Glomerular visceral epithelial cell (primary cell): ENCODE results near the gene GTSE1.

Experiments used
- DNase-seq: peaks from one replicate; pipeline ENCODE4 v3.0.0-alpha.2; 2016; ENCODE audit errors: extremely low spot score

GTSE1 gene

DNA sequence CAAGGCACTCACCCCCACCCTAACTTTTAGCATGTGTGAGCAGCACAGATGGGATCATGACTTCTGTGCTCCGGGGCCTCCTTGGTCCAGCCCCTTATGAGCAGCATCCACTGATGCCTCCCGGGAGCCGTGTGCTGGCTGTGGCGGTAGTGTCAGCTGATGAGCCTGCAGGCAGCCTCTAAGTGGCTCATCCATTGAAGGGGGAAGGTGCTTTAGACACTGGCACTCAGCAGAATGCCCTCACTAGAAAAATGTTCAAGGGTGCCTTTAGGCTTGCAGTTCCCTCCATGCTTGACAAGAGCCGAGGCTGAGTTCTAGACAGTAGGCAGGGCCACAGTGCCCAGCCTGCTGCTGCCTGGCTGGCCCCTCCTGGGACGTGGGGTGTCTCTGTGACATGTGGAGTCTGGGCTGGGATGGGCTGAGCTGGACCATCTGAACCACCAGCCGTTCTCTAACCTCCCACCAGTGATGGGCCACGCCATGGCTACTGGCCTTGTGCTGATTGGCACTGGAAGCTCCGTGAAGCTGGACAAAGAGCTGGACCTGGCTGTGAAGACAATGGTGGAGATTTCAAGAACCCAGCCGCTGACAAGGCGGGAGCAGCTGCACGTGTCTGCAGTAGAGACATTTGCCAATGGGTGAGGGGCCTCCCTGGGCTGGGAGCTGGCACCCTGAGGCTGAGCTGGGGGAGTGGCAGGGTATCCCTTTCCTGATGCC lies 23.1 kb upstream of the GTSE1 start:
- no peak for DNase-seq

DNA sequence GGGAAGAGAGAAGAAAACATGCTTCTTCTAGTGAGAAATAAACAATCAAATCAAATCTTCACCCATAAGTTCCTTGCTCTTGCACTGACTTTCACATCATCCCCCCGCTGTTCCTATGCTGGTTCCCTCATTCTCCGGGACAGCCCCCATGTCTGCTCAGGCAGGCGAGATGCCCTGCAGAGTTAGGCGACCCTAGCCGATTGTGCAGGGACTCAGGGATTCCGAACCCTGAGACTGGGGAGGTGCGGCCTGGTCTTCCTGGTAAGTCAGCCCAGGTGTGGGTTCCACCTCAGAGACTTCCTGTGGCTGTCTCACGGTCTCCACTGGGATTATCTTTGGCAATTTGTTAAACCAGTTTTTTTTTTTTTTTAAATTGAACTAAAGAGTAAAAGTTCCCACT lies 22.3 kb upstream of the GTSE1 start:
- no peak for DNase-seq

DNA sequence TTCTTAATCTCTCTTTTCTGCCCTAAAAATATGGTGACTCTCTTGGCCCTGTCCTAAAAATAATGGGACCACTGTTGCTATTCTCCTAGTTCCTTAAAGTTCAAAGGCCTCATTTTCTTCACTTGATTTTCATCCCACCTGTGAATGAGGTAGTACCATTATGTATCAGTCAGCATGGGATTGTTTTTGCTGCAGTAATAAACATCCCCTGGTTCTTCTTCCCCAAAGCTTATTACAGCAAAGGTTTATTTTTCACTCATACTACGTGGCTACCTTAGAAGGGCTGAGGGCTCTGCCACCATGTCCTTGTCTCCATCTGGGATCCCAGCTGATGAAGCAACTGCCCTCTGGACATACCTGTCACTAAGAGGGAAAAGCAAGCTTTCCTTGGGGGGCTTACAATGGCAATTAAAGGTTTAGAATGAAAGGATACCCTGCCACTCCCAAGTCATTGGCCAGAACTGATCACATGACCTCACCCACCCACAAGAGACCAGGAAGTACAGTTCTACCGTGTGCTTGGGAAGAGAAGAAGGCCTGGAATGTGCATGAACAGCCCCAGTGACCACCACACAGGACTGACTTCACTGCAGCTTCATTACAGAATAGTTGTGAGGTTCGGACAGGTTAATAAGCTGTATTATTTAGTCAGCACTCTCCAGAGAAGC lies 21.1 kb upstream of the GTSE1 start:
- DNase-seq: no peak

DNA sequence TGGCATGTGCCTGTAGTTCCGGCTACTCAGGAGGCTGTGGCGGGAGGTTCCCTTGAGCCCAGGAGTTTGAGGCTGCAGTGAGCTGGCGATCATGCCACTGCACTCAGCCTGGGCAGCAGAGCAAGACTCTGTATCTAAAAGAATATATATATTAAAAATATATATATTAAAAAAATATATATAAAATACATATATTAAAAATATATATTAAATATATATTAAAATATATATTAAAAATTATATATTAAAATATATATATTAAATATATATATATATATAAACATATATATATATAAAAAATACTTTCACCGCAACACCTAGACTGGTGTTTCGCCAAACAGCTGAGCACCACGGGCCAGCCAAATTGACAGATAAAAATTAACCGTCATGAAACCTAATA lies 20.1 kb upstream of the GTSE1 start:
- no peak for DNase-seq

DNA sequence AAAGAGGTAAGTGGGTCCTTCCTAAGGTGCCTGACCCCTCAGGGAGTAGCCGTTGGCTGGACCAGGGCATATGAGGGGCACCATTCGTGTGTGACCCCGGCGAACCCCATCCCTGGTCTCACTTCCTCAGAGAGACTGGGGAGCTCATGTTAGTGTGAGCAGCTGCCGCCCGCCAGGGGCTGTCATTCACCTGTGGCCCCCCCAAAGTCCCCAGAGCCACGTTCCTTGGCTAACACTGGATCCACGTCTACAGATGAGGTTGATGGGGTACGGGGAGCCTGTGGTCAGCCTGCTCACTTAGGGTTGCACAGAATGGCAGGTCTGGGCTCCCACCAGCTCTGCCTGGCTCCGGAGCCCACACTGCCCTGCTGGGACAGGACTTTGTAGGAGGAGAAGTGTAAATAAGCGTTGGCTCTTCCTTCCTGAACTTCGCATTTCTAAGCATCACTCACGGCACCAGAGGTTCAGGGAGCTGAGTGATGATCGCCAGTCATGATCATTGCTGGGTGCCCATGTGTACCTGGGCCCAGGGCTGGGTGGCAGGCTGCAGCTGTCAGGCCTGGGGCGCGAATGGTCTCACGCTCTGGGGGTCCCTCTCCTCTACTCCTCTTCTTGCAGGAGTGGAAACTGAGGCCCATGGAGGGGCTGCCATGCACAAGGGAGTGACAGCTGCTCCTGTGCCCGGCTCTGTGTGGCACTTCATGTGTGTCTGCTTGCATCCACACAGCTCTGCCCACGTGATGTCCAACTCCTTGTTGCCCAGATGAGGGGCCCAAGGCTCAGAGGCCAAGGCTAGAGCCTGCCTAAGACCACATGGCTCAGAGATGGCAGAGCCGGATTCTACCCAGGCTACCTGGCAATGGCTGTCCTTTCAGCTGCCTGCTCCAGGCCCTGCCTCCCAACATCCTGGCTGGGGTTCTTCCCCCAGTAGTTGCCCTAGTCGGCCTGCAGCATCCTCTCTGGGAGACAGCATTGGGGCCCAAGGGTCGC lies 17.7 kb upstream of the GTSE1 start:
- DNase-seq: no peak

DNA sequence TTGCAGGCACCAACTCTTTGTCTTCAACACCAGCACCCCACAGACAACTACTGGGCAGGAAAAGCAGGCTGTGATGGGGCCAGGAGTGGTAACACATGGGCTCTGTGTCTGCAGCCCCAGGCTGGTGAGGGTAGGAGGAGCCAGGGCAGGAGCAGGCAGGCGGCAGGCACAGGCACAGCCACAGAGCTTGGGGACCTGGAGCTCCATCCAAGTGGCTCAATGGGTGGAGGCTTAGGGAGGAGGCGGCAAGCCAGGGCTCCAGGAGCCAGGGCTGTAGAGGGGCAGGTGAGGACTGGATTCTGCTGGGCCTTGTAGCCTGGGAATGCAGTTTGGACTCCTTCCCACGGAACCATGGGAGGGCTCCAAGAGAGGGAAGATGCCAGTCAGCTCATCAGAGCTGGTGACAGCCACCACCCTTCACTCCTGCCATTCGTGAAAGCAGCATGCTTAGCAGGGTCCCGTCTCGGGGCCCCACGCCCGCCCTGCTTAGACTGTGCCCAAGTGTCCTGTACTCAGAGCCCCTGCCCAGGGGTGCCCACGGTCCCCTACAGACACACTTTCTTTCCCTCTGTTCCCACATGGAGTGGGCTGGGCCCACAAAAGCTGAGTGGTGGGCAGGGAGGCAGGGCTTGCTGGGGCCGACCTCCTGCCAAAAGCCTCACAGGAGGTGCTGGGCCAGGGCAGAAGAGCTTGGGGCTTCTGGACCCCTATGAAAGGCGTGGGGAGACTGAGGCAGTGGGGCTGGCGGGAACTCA lies 16.4 kb upstream of the GTSE1 start:
- no peak for DNase-seq

DNA sequence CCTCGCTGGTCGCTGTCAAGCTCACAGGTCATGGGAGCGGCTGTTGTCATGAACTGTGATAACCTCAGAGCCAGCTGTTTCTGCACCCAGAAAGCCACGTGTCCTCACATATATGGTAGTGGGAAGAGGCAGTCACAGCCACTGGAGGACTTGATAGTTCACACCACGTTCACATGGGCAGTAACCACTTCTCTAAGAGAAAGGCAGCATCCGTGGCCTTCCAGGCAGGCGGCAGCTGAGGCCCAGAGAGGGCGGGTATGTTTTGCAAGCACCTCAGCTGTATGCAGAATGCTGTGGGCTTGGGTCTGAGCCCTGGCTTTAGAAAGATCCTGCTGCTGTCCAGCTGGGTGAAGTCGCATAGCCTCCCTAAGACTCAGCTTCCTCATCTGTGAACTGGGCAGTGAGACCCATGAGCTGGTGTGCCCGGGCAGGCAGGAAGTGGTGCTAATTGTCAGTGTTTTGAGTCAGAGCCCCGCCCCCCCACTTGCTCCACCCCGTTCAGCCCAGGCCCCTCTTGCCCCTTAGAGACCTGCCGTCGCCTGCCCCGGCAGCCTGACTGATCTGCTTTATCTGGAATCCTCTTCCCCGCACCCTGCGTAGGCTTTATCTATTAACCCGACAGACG lies 15.6 kb upstream of the GTSE1 start:
- no peak for DNase-seq

DNA sequence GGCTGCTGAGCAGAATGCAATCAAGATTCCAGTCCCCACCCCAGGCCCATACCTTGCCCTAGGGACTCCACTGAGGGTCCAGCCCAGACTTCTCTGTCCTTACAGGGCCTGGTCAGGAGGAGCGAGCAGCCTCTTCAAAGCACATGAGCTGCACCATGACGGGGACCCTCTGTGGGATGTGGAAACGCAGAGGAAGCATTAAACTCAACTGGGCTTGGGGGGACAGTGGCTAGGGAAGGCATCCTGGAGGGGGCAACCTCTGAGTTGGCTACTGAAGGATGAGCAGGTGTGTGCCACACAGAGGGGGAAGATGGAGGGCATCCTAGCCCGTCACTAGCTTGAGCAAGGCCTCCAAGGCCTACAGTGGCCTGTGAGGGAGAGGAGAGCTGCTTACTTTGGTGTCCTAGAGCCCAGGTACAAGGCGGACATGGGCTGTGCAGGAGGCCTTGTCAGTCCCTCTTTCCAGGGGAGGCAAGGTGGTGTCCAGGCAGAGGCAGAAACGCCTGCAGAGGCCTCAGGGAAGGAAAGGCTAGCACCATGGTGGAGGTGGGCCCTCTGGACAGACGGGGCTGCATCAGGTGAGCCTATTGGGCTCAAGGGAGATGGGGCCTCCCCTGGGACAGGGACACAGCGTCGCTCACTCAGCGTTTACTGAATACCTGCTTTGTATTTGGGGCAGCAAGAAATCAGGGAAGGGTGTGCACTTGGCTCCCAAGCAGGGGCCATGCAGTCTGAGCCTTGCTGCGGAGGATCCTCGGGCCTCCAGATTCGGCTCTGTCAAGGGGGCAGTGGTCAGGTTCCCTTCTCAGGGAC lies 14.6 kb upstream of the GTSE1 start:
- no peak for DNase-seq

DNA sequence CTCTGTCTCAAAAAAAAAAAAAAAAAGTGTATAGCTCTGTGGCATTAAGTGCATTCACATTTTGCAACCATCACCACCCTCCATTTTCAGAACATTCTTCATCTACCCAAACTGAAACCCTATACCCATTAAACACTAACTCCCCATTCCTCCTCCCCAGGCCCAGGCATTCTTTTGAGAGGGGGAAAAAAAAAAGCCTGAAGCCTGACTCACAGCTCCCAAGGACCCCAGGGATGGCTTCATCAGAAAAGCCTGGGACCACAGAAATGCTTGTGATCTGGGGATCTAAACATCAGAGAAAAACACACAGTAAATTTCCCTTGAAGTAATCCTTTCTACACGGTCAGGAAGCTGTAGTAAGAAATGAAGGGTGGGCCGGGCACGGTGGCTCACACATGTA lies 10.7 kb upstream of the GTSE1 start:
- DNase-seq: no peak

DNA sequence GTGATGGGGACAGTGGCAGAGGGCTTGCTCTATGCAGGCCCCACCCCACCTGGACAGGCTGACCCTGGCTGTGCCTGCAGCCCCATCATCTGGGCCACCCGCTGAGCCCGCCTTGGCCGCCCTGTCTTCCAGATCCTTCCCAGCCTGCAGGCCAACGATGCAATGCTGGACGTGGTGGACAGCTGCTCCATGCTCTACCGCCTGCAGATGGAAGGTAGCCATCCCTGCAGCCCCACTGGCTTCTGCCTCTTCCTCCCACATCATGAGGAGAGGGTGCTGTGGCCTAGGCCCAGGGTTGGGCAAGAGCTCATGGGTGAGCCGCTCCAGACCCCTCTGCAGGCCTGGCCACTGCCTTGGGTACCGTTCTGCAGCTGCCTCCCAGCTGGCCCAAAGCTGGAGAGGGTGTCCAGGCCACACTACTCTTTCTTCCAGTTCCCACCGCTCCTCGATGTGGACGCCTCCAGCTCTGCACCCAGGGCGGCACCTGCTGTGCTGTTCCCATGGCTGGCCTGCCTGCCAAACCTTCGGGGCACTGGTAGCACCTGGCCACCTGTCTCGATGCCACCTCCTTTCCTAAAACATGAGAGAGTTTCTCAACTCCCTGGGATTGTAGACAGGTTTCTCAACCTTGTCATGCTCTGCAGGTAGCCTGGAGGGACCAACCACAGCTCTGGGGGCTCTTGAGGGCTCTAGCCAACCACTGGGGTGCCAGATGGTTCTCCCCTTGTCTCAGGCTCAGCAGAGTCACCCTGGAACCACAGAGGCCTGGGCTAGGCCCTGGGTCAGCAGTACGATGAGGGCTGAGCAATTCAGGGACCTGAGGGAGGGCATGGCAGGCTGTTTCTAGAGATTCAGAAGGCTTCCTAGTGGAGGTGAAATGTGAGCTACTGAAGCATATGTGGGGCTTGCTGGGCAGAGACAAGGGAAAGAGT lies 9.5 kb upstream of the GTSE1 start:
- DNase-seq: no peak

DNA sequence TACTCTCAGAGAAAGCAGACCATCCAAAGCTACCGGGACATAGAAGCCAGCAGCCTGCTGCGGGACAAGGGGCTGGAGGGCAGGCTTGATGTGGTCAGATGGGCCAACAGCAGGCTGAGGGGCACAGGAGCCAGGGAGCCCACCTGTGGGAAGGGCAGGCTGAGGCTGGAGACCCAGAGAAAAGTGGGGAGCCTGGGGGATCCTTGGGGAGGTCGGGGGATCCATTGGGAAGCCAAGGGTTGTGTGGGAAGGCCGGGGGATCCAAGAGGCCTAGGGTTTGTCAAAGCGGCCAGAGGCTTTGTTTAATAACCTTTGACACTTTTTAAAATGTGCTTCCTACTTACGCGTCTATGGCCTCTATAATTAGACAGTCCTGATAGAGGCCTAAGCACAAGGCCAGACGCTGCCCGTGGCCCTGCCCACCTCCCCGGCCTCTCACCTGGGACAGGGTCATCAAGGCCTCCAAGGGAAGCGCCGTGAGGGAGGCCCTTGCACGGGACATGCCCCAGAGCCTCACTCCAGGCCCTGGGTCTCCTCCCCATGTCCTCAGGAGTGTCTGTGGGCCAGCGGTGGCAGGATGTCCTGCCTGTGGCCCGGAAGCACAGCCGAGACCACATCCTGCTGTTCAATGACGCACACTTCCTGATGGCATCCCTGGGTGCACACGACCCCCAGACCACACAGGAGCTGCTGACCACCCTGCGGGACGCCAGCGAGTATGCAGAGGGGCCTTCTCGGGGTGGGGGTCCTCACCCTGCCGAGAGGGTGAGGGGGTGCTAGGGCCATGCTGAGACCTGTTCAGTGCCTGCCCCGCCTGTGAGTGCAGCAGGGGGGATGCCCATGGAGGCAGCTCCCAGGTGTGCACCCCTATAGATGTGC lies 8.6 kb upstream of the GTSE1 start:
- no peak for DNase-seq

DNA sequence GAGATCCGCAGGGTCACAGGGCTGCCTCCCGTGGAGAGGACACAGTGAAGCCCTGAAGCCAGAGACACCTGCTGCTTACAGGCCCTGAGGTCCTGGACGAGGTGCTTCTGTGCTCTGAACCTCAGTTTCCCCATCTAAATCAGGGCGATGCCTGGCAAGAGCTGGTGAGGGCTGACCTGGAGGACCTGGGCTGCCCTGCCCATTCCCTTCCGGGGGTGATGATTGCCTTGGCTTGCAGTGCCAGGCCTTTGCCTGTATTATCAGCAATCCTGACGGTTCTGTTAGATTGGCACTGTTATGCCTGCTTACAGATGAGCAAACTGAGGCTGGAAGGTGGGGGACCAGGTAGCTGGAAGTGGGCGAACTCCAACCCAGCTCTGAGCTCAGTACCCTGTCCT lies 7.8 kb upstream of the GTSE1 start:
- no peak for DNase-seq

DNA sequence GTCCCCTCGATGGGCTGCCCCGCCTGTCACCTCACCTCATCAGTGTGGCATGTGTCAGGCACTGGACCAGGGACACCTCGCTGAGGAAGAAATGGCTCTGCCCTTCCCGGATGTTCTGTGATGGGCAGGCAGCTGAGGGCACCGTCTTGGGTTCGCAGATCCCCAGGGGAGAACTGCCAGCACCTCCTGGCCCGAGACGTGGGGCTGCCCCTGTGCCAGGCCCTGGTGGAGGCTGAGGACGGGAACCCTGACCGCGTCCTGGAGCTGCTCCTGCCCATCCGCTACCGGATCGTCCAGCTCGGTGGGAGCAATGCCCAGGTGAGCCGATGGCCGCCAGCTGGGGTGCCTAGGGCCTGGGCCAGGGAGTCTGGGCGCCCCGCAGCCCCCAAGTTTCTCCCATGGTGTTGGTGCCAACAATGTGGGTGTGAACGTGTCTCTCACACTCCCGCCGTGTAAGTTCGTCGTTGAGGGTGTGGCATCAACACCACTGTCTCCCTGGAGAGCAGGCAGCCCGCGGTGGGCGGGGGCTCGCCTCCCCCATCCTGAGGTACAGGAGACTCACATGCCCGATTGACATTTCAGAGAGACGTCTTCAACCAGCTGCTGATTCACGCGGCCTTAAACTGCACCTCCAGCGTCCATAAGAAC lies 7.3 kb upstream of the GTSE1 start:
- DNase-seq: no peak

DNA sequence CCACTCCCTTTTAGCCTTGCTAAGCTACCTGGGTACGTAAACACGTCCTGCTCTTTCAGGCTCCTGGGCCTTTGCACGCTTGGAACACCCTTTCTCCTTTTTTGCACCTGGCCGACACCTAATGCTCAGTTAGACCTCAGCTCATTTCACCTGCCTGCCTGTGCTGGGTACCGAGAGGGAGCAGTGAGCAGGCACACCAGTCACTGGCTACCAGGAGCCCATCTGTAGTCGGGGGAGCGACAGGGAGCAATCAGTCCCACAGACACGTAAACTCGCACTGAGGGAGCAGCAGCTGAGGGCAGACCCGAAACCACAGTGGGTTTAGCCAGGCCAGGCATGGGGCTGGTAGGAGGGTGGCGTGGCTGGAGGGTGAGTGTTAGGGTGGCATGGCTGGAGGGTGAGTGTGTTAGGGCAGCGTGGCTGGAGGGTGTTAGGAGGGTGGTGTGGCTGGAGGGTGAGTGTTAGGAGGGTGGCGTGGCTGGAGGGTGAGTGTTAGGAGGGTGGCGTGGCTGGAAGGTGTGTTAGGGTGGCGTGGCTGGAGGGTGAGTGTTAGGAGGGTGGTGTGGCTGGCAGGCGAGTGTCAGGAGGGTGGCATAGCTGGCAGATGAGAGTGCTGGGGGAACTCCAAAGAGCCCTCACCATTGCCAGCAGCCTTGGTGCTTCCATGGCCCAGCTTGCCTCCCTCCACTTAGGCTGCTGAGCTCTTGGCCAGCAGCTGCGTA lies 6.4 kb upstream of the GTSE1 start:
- no peak for DNase-seq

DNA sequence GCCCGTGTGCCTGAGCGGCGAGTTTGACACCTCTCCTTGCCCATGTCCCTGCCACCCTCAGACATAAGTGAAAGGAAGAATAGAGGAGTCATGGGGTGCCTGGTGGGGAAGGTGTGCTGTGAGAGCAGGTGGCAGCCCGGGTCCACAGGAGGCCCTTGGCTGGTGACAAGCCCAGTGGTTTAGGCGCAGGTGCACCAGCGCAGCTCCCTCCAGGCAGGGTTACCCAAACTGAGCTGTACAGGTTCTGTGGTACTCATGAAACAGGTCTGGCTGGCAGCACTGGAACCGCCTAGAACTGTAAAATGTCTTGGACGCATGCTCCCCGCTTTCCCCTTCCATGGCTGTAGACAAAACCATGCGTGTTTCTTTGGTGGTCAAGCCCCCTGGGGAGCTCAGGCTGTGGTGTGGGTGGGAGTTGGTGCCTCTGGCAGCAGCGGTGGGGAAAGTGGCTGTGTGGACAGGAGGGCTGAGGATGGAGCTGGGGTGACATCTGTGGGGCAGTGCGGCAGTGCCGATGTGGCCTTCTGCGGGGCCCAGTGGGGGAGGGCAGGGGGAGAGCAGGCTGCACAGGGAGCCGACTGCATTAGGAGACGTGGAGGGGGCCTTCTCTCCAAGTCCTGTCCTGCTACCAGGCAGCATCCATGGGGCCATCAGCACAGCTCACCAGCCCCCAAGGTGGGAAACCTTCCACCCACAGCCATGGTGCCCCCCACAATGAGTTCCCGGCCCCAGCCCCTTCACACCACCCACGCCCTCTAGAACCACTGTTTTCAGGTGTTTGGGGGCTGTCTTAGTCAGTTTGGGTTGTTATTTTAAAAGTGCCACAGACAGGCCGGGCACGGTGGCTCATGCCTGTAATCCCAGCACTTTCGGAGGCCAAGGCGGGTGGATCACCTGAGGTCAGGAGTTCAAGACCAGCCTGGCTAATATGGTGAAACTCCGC lies 5.6 kb upstream of the GTSE1 start:
- no peak for DNase-seq

DNA sequence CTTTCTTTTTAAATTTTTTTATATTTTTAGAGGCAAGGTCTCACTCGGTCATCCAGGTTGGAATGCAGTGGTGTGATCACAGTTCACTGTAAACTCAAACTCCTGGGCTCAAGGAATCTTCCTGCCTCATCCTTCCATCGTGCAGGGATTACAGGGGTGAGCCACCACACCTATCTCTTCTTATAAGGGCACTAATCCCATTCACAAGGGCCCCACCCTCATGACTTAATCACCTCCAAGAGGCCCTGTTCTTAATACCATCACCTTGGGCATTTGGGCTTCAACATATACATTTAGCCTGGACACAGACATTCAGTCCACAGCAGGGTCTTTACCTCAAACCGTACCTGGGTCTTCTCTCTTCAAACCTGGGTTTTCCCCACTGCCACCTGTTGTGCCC lies 4.5 kb upstream of the GTSE1 start:
- no peak for DNase-seq
